Neural crest cell (in vitro differentiated cells): ENCODE data around the gene SIGLEC7. TPM values are rescaled to one million over a fixed set of nuclear protein-coding genes. Genes with fewer than 3 reads are reported as not detected.

Source experiments
- DNase-seq: peaks from one replicate; pipeline ENCODE4 v3.0.0; 2021; ENCODE audit warnings: low read depth, mixed read lengths, low spot score
- H3K27ac Mint-ChIP-seq: one replicate; pipeline ENCODE4 v1.8.0; 2021; ENCODE audit warnings: mild to moderate bottlenecking, mixed read lengths; ENCODE audit not compliant: unreplicated experiment
- H3K27me3 Mint-ChIP-seq: 2 replicates; pipeline ENCODE4 v1.8.0; 2021; ENCODE audit warnings: low read depth, mild to moderate bottlenecking, mixed read lengths
- H3K36me3 Mint-ChIP-seq: 2 replicates; pipeline ENCODE4 v1.8.0; 2021; ENCODE audit warnings: low read depth, mild to moderate bottlenecking, mixed read lengths
- H3K4me1 Mint-ChIP-seq: 2 replicates; pipeline ENCODE4 v1.8.0; 2021; ENCODE audit warnings: mixed read lengths
- H3K4me3 Mint-ChIP-seq: one replicate; pipeline ENCODE4 v1.8.0; 2021; ENCODE audit warnings: mild to moderate bottlenecking, mixed read lengths
- H3K9me3 Mint-ChIP-seq: 2 replicates; pipeline ENCODE4 v1.8.0; 2021; ENCODE audit warnings: mixed read lengths
- total RNA-seq: library from RNA; stranded (reverse); gene quantifications from 2 replicates; pipeline ENCODE4 v1.2.1, GENCODE V29; 2021
- TF ChIP-seq, protein P1 (sequence below): fragments of 200-600 bp; sonication (generic); conservative IDR thresholded peaks from 2 replicates; pipeline ENCODE4 v1.5.0; 2021; ENCODE audit warnings: antibody characterized with exemption, mild to moderate bottlenecking

The SIGLEC7 gene
- total RNA-seq, 1 donor from 2014 or later, result not detected

GRCh38 chr19:51135004-51135403, 7.1 kb upstream of the SIGLEC7 start:
- Mint-ChIP-seq H3K4me3 (no peak overlapping the region), H3K27me3 (peaks cover 30% of the 10 kb centered on the region), H3K9me3 (peaks cover 6% of the 10 kb centered on the region), H3K27ac (no peak overlapping the region), H3K4me1 (no peaks in the 10 kb centered on the region), H3K36me3 (peaks cover 2% of the 10 kb centered on the region)
- no peak for DNase-seq
- TF ChIP-seq, protein P1, sequence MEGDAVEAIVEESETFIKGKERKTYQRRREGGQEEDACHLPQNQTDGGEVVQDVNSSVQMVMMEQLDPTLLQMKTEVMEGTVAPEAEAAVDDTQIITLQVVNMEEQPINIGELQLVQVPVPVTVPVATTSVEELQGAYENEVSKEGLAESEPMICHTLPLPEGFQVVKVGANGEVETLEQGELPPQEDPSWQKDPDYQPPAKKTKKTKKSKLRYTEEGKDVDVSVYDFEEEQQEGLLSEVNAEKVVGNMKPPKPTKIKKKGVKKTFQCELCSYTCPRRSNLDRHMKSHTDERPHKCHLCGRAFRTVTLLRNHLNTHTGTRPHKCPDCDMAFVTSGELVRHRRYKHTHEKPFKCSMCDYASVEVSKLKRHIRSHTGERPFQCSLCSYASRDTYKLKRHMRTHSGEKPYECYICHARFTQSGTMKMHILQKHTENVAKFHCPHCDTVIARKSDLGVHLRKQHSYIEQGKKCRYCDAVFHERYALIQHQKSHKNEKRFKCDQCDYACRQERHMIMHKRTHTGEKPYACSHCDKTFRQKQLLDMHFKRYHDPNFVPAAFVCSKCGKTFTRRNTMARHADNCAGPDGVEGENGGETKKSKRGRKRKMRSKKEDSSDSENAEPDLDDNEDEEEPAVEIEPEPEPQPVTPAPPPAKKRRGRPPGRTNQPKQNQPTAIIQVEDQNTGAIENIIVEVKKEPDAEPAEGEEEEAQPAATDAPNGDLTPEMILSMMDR, result no peak

DNA sequence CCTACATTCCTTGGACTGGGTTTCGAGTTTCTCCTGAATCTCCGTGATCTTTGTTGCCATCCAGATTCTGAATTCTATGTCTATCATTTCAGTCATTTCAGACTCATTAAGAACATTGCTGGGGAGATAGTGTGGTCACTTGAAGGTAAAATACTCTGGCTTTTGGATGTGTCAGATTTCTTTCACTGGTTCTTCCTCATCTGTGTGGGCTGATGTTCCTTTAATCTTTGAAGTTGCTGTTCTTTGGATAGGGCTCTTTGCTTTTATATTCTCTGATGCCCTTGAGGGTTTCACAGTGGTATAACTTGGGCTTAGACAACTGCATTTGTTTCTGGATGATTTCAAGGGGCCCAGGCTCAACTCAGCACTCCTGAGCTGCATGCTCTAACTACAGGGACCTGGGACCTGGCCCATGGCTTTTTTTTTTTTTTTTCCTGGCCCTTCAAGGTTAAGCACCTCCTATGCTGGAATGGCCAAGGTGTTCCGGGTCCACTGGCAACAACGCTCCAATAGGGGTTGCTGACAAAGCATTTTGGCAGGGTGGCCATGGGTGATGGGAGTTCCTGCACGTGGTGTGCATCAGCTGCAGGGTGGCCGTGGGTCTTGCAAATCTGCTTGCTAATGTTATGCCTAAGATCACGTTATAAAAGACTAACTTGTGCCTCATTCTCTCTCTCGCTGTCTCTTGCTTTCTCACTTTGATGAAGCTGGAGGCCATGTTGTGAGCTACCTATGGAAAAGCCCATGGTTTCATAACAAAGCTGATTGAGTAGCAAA, 5.9 kb upstream of the SIGLEC7 start:
- Mint-ChIP-seq H3K9me3 (peaks cover 6% of the 10 kb centered on the region), H3K27me3 (peaks cover 29% of the 10 kb centered on the region), H3K27ac (no peak overlapping the region), H3K4me3 (no peak overlapping the region), H3K36me3 (peaks cover 2% of the 10 kb centered on the region), H3K4me1 (peaks cover 5% of the 10 kb centered on the region)
- no peak for DNase-seq
- TF ChIP-seq, protein P1, result no peak

- peaks cover 6% of the 10 kb centered on the region for H3K9me3 Mint-ChIP-seq
- H3K4me3 Mint-ChIP-seq, result no peak overlapping the region
- peaks cover 33% of the 10 kb centered on the region for H3K27me3 Mint-ChIP-seq
- TF ChIP-seq, protein P1, result no peak
- no peak for DNase-seq
- H3K4me1 Mint-ChIP-seq, result peaks cover 7% of the 10 kb centered on the region
- no peak overlapping the region for H3K27ac Mint-ChIP-seq
- peaks cover 2% of the 10 kb centered on the region for H3K36me3 Mint-ChIP-seq
Measured at GRCh38 chr19:51136851-51137551, 5.1 kb upstream of the SIGLEC7 start.

DNA sequence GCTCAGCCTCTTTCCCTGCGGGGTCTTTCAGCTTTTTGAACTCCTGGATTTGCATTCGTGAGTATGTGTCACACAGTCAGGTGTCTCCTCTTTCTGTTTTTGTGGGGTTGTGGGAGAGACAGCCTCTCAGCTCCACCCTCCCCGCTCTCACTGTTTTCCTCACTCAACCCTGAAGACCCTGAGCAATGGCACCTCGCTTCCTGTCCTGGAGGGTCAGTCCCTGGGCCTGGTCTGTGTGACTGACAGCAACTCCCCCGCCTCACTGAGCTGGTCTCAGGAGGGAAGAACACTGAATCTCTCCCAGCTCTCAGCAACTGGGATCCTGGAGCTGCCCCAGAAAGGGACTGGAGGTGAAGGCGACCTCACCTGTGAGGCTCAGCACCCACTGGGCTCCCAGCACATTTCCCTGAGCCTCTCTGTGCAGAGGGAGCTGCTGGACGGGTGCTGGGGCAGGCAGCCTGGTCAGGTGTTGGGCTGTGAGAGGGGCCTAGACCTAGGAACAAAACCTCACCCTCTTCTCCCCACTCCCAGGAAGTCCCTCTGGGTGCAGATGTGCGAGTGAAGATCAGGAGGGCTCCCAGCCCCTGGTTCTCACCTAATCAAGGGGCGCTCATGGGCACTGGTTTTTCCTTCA, 4.2 kb upstream of the SIGLEC7 start:
- TF ChIP-seq, protein P1, result no peak
- Mint-ChIP-seq H3K36me3 (peaks cover 2% of the 10 kb centered on the region), H3K27ac (no peak overlapping the region), H3K9me3 (peaks cover 6% of the 10 kb centered on the region), H3K4me1 (peaks cover 11% of the 10 kb centered on the region), H3K27me3 (peaks cover 33% of the 10 kb centered on the region), H3K4me3 (no peak overlapping the region)
- DNase-seq, result no peak

GRCh38 chr19:51138549-51138979, 3.5 kb upstream of the SIGLEC7 start:
- H3K4me1 Mint-ChIP-seq, result peaks cover 11% of the 10 kb centered on the region
- DNase-seq, result no peak
- no peak overlapping the region for H3K4me3 Mint-ChIP-seq
- H3K36me3 Mint-ChIP-seq, result peaks cover 2% of the 10 kb centered on the region
- no peak overlapping the region for H3K27ac Mint-ChIP-seq
- H3K27me3 Mint-ChIP-seq, result peaks cover 33% of the 10 kb centered on the region
- TF ChIP-seq, protein P1, result no peak
- peaks cover 6% of the 10 kb centered on the region for H3K9me3 Mint-ChIP-seq
